Activated CD4-positive, alpha-beta T cell treated with anti-CD3 and anti-CD28 coated beads, Interleukin-10, Interleukin-2, amounts not matched to agents 100 ng/mL and 50 ng/mL, durations not matched to agents 16 hours and 8 hours (primary cell): ENCODE results near the gene TFCP2L1.
A peak's percentile ranks its signal among the peaks of the same experiment; 100 is the strongest.

ENCODE experiments used
- DNase-seq: peaks from one replicate; pipeline ENCODE4 v3.0.0-alpha.2; 2020

The TFCP2L1 gene

GRCh38 chr2:121193185-121193584, 91.8 kb downstream of the TFCP2L1 start:
- no peak for DNase-seq

- no peak for DNase-seq
Observed at GRCh38 chr2:121192576-121192975, 92.4 kb downstream of the TFCP2L1 start.

- no peak for DNase-seq
Observed at GRCh38 chr2:121191191-121192170, 93.5 kb downstream of the TFCP2L1 start.

GRCh38 chr2:121189661-121190381, 95.2 kb downstream of the TFCP2L1 start:
- DNase-seq: no peak

- DNase-seq: no peak
Observed at GRCh38 chr2:121189011-121189410, 96.0 kb downstream of the TFCP2L1 start.

- DNase-seq: no peak
Observed at GRCh38 chr2:121187982-121188411, 97.0 kb downstream of the TFCP2L1 start.

GRCh38 chr2:121187351-121187981, 97.5 kb downstream of the TFCP2L1 start:
- no peak for DNase-seq

GRCh38 chr2:121186261-121186660, 98.7 kb downstream of the TFCP2L1 start:
- no peak for DNase-seq

GRCh38 chr2:121185571-121186074, 99.4 kb downstream of the TFCP2L1 start:
- DNase-seq: no peak

- DNase-seq: no peak
Observed at GRCh38 chr2:121185111-121185510, 99.9 kb downstream of the TFCP2L1 start.

- no peak for DNase-seq
Observed at GRCh38 chr2:121184248-121184862, 100.6 kb downstream of the TFCP2L1 start.

GRCh38 chr2:121182520-121182919, 102.5 kb downstream of the TFCP2L1 start:
- no peak for DNase-seq

- DNase-seq: no peak
Observed at GRCh38 chr2:121179467-121179866, 105.5 kb downstream of the TFCP2L1 start.

GRCh38 chr2:121178730-121179129, 106.3 kb downstream of the TFCP2L1 start:
- DNase-seq: no peak

GRCh38 chr2:121177896-121178295, 107.1 kb downstream of the TFCP2L1 start:
- DNase-seq: no peak

- DNase-seq: no peak
Observed at GRCh38 chr2:121175326-121175725, 109.7 kb downstream of the TFCP2L1 start.

- DNase-seq: no peak
Observed at GRCh38 chr2:121173806-121174205, 111.2 kb downstream of the TFCP2L1 start.

- DNase-seq: no peak
Observed at GRCh38 chr2:121173112-121173511, 111.9 kb downstream of the TFCP2L1 start.

GRCh38 chr2:121172456-121172855, 112.5 kb downstream of the TFCP2L1 start:
- no peak for DNase-seq

GRCh38 chr2:121171625-121172119, 113.3 kb downstream of the TFCP2L1 start:
- peak; percentile 8 for DNase-seq

GRCh38 chr2:121170577-121170976, 114.4 kb downstream of the TFCP2L1 start:
- no peak for DNase-seq

GRCh38 chr2:121167411-121167810, 117.6 kb downstream of the TFCP2L1 start:
- DNase-seq: no peak
